ENCODE data around the gene KIF18B. TPM values are rescaled to one million over a fixed set of nuclear protein-coding genes. Genes with fewer than 3 reads are reported as not detected.

The KIF18B gene
- total and polyA plus RNA-seq, 10 of the 15 experiments (the other 5 are each of a cell fraction or from before 2014, with no cell fraction given) = 2.8 to 46.2 (median 20.5) TPM

DNA sequence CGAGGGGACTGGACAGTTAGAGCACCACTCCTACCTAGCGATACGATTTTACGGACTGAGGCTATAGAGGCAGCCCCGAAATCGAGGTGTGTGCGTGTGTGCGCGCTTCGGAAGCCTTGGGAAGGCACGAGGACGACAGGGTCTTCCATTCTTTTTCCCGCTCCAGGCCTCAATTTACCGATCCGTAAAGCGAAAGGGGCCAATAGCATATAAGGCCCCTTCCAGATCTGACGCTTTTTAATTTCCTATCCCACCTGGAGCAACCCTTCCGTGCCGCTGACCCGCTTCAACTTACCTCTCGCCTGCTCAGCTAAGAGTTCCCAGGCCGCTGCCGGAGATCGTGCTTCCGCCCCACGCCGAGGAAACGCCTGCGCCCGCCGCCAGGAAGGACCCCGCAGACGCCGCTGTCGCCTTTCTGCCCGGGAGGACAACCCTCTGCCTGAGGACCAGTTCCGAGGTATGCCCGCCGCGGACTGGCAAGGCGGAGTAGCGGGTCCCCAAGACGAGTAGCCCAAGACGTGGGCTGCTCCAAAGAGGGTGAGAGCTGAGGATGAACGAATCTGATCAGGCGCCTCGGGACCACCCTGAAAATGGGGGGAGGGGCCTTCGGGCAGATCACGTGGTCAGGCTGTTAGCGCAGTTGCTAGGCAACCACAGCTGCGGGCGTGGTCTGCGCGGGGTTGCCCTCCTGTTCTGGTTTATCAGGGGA, 48.3 kb downstream of the KIF18B start, which contains the start of gene EFTUD2 (continued):
- peak in 1 of 2 experiments; percentile 73; a peak in 2 of 4 replicates for TF ChIP-seq ETV6 (conservative IDR thresholded peaks at IDR 0.05 in 1 of 2, IDR thresholded peaks at IDR 0.05 in 1 of 2; ENCODE audit: borderline replicate concordance in 1 of 2, low read depth in 1 of 2)
- TF ChIP-seq NFYA (IDR thresholded peaks at IDR 0.05; ENCODE audit: borderline replicate concordance, low read depth, low read length) = no peak
- TF ChIP-seq YY1 (IDR thresholded peaks at IDR 0.05; ENCODE audit: low read depth, low read length) = peak; percentile 80
- no peak for TF ChIP-seq CHD1 (IDR thresholded peaks at IDR 0.05; ENCODE audit: low read depth, low read length)
- TF ChIP-seq TCF12 (IDR thresholded peaks at IDR 0.05; ENCODE audit: low read depth, low read length) = peak; percentile 33; the same call in 1 of the 2 replicates
- TF ChIP-seq, protein P1, sequence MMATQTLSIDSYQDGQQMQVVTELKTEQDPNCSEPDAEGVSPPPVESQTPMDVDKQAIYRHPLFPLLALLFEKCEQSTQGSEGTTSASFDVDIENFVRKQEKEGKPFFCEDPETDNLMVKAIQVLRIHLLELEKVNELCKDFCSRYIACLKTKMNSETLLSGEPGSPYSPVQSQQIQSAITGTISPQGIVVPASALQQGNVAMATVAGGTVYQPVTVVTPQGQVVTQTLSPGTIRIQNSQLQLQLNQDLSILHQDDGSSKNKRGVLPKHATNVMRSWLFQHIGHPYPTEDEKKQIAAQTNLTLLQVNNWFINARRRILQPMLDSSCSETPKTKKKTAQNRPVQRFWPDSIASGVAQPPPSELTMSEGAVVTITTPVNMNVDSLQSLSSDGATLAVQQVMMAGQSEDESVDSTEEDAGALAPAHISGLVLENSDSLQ (IDR thresholded peaks at IDR 0.05) = peak; percentile 54
- peak; percentile 72 for TF ChIP-seq NR2C1 (IDR thresholded peaks at IDR 0.05)
- peak; percentile 90 for TF ChIP-seq SMAD5 (IDR thresholded peaks at IDR 0.05; ENCODE audit: low read depth)
- TF ChIP-seq IRF4 (IDR thresholded peaks at IDR 0.05; ENCODE audit: low read depth, low read length) = peak; percentile 1; the same call in 1 of the 2 replicates
- no peak for TF ChIP-seq TCF7 (IDR thresholded peaks at IDR 0.05; ENCODE audit: borderline replicate concordance)
- no peak for TF ChIP-seq SUZ12 (IDR thresholded peaks at IDR 0.05; ENCODE audit: unreplicated experiment)
- TF ChIP-seq MTA2 (IDR thresholded peaks at IDR 0.05; ENCODE audit: low read depth) = peak; percentile 7; the same call in 1 of the 2 replicates
- peak; percentile 58; the same call in 2 of the 3 replicates for TF ChIP-seq POU2F2 (IDR thresholded peaks at IDR 0.05; ENCODE audit: borderline replicate concordance, low read depth, low read length)
- TF ChIP-seq, protein P2, sequence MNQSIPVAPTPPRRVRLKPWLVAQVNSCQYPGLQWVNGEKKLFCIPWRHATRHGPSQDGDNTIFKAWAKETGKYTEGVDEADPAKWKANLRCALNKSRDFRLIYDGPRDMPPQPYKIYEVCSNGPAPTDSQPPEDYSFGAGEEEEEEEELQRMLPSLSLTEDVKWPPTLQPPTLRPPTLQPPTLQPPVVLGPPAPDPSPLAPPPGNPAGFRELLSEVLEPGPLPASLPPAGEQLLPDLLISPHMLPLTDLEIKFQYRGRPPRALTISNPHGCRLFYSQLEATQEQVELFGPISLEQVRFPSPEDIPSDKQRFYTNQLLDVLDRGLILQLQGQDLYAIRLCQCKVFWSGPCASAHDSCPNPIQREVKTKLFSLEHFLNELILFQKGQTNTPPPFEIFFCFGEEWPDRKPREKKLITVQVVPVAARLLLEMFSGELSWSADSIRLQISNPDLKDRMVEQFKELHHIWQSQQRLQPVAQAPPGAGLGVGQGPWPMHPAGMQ (IDR thresholded peaks at IDR 0.05; ENCODE audit: borderline replicate concordance) = peak; percentile 98
- TF ChIP-seq, protein P3, sequence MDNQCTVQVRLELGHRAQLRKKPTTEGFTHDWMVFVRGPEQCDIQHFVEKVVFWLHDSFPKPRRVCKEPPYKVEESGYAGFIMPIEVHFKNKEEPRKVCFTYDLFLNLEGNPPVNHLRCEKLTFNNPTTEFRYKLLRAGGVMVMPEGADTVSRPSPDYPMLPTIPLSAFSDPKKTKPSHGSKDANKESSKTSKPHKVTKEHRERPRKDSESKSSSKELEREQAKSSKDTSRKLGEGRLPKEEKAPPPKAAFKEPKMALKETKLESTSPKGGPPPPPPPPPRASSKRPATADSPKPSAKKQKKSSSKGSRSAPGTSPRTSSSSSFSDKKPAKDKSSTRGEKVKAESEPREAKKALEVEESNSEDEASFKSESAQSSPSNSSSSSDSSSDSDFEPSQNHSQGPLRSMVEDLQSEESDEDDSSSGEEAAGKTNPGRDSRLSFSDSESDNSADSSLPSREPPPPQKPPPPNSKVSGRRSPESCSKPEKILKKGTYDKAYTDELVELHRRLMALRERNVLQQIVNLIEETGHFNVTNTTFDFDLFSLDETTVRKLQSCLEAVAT (IDR thresholded peaks at IDR 0.05) = peak; percentile 59; the same call in 1 of the 2 replicates
- peak; percentile 68 for TF ChIP-seq MYC (IDR thresholded peaks at IDR 0.05; ENCODE audit: insufficient read depth, insufficient read length, insufficient replicate concordance, low read length, severe bottlenecking)
- TF ChIP-seq, protein P4, sequence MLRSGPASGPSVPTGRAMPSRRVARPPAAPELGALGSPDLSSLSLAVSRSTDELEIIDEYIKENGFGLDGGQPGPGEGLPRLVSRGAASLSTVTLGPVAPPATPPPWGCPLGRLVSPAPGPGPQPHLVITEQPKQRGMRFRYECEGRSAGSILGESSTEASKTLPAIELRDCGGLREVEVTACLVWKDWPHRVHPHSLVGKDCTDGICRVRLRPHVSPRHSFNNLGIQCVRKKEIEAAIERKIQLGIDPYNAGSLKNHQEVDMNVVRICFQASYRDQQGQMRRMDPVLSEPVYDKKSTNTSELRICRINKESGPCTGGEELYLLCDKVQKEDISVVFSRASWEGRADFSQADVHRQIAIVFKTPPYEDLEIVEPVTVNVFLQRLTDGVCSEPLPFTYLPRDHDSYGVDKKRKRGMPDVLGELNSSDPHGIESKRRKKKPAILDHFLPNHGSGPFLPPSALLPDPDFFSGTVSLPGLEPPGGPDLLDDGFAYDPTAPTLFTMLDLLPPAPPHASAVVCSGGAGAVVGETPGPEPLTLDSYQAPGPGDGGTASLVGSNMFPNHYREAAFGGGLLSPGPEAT (IDR thresholded peaks at IDR 0.05; ENCODE audit: low read depth) = peak; percentile 95
- no peak for TF ChIP-seq NFYB (IDR thresholded peaks at IDR 0.05; ENCODE audit: insufficient read depth, low read depth, low read length)
- peak; percentile 97 for TF ChIP-seq LARP7 (IDR thresholded peaks at IDR 0.05)
- peak; percentile 100 for TF ChIP-seq BMI1 (IDR thresholded peaks at IDR 0.05; ENCODE audit: borderline replicate concordance)
- peak; percentile 91 for TF ChIP-seq MXI1 (IDR thresholded peaks at IDR 0.05; ENCODE audit: low read depth, low read length)
- TF ChIP-seq MEF2A (IDR thresholded peaks at IDR 0.05; ENCODE audit: insufficient read depth, low read depth, low read length) = peak; percentile 55; the same call in 1 of the 2 replicates
- 0 out of 2 replicates have a peak, but pooled peaks have one; percentile 57 for TF ChIP-seq RCOR1 (conservative IDR thresholded peaks at IDR 0.05; ENCODE audit: low read depth, low read length)
- TF ChIP-seq ESRRA (IDR thresholded peaks at IDR 0.05; ENCODE audit: low read length) = peak; percentile 71; the same call in 1 of the 2 replicates

All from GM12878 (cell line).